ENCODE data around the gene CREB3L2. TPM values are rescaled to one million over a fixed set of nuclear protein-coding genes. Genes with fewer than 3 reads are reported as not detected.
"Not testable (repeated sequence)": the region's sequence is repeated elsewhere in the genome, so short reads cannot be mapped to it uniquely, and the experiment has no call there.

CREB3L2 gene
- total and polyA plus RNA-seq, 10 of the 15 experiments (the other 5 are each of a cell fraction or from before 2014, with no cell fraction given) = 6.4 to 67.1 (median 26.2) TPM

GRCh38 chr7:137982394-137982793 lies 19.5 kb downstream of the CREB3L2 start:
- H3K4me3 ChIP-seq = peak overlapping the region; percentile 32; the same call in 1 of the 2 replicates
- POLR2A ChIA-PET = interaction anchor here (0.9 to 3.0 kb wide), 8 partner anchors 14 to 59 kb away, joined by 3 to 18 read pairs (median 4); partner anchors contain the start of gene CREB3L2
- intact Hi-C loops (cut with micrococcal nuclease; ENCODE audit: unreplicated experiment); H3K9ac ChIP-seq (ENCODE audit: control insufficient read depth, insufficient read depth, low read length); in situ Hi-C loops (cut with MboI); DNase-seq (ENCODE audit: low read depth, low spot score); H3K27me3 ChIP-seq (replicated peaks in 1 of 2; ENCODE audit: control insufficient read depth in 2 of 2, insufficient read depth in 2 of 2, low read length in 1 of 2); FAIRE-seq; ATAC-seq; BruUV-seq (replicated peaks); H4K20me1 ChIP-seq (ENCODE audit: control insufficient read depth, insufficient read depth); H2AFZ ChIP-seq (ENCODE audit: control insufficient read depth, low read depth, low read length): not testable (repeated sequence)
- SMC1A ChIA-PET (ENCODE audit: uncharacterized antibody, unreplicated experiment) = interaction anchor here (0.6 to 23.6 kb wide), 14 partner anchors 8 to 161 kb away, joined by 3 to 516 read pairs (median 4); partner anchors contain the start of gene CREB3L2
- CTCF ChIA-PET = interaction anchor here (0.6 to 16.2 kb wide), 9 partner anchors 8 to 218 kb away, joined by 3 to 271 read pairs (median 6); partner anchors contain the start of gene CREB3L2
- H3K4me2 ChIP-seq (ENCODE audit: control insufficient read depth, insufficient read depth) = peak overlapping the region; percentile 96
- 68% methylated on average over 6 of the region's 6 CpGs for WGBS (ENCODE audit: insufficient coverage, insufficient replicate concordance, low lambda C conversion rate, missing lambda C conversion rate)
- peaks cover 96% of the 10 kb centered on the region for H3K79me2 ChIP-seq (ENCODE audit: control insufficient read depth, insufficient read depth, low read length)
- H3K36me3 ChIP-seq (ENCODE audit: control insufficient read depth in 2 of 2, insufficient read depth in 2 of 2, low read length in 1 of 2) = peaks cover 18 to 29% of the 10 kb centered on the region in 2 experiments
- RAD21 ChIA-PET (ENCODE audit: unreplicated experiment) = interaction anchor here (0.7 to 7.8 kb wide), 9 partner anchors 12 to 326 kb away, joined by 3 to 148 read pairs (median 3); partner anchors contain the start of gene CREB3L2
- peaks cover 86% of the 10 kb centered on the region for H3K4me1 ChIP-seq (ENCODE audit: control insufficient read depth, insufficient read depth, low read length)
- H3K9me3 ChIP-seq (replicated peaks; ENCODE audit: control insufficient read depth, insufficient read depth, low read length) = peaks cover 37% of the 10 kb centered on the region
- peak overlapping the region; percentile 95 for H3K27ac ChIP-seq (ENCODE audit: control insufficient read depth, insufficient read depth)
- TF ChIP-seq NBN (IDR thresholded peaks at IDR 0.05) (peak; percentile 10; the same call in 1 of the 2 replicates), KLF5 (IDR thresholded peaks at IDR 0.05; ENCODE audit: partially characterized antibody) (peak; percentile 79)

GRCh38 chr7:137981668-137982067 lies 20.2 kb downstream of the CREB3L2 start:
- ChIA-PET POLR2A (interaction anchor here (0.9 to 3.0 kb wide), 9 partner anchors 10 to 58 kb away, joined by 3 to 18 read pairs (median 4); partner anchors contain the start of gene CREB3L2), RAD21 (ENCODE audit: unreplicated experiment) (interaction anchor here (0.7 to 7.8 kb wide), 9 partner anchors 11 to 325 kb away, joined by 3 to 148 read pairs (median 3); partner anchors contain the start of gene CREB3L2), CTCF (interaction anchor here (0.6 to 16.2 kb wide), 13 partner anchors 9 to 1129 kb away, joined by 3 to 271 read pairs (median 3); partner anchors contain the start of gene CREB3L2), SMC1A (ENCODE audit: uncharacterized antibody, unreplicated experiment) (interaction anchor here (0.6 to 23.6 kb wide), 16 partner anchors 9 to 198 kb away, joined by 3 to 516 read pairs (median 4); partner anchors contain the start of gene CREB3L2)
- Histone ChIP-seq H3K27ac (ENCODE audit: control insufficient read depth, insufficient read depth) (peak overlapping the region; percentile 95), H3K9ac (ENCODE audit: control insufficient read depth, insufficient read depth, low read length) (peak overlapping the region; percentile 72), H3K79me2 (ENCODE audit: control insufficient read depth, insufficient read depth, low read length) (peaks cover 96% of the 10 kb centered on the region), H3K4me3 (peak overlapping the region; percentile 32; the same call in 1 of the 2 replicates), H3K4me2 (ENCODE audit: control insufficient read depth, insufficient read depth) (peak overlapping the region; percentile 96), H2AFZ (ENCODE audit: control insufficient read depth, low read depth, low read length) (no peak overlapping the region), H4K20me1 (ENCODE audit: control insufficient read depth, insufficient read depth) (no peaks in the 10 kb centered on the region), H3K9me3 (replicated peaks; ENCODE audit: control insufficient read depth, insufficient read depth, low read length) (peaks cover 37% of the 10 kb centered on the region), H3K4me1 (ENCODE audit: control insufficient read depth, insufficient read depth, low read length) (peaks cover 85% of the 10 kb centered on the region), H3K36me3 (ENCODE audit: control insufficient read depth in 2 of 2, insufficient read depth in 2 of 2, low read length in 1 of 2) (peaks cover 18 to 32% of the 10 kb centered on the region in 2 experiments), H3K27me3 (replicated peaks in 1 of 2; ENCODE audit: control insufficient read depth in 2 of 2, insufficient read depth in 2 of 2, low read length in 1 of 2) (no peaks in the 10 kb centered on the region)
- BruUV-seq (replicated peaks) = no TSS peak
- DNase-seq (ENCODE audit: low read depth, low spot score) (peak; percentile 79), FAIRE-seq (no peak), ATAC-seq (peak; percentile 58)
- WGBS (ENCODE audit: insufficient coverage, insufficient replicate concordance, low lambda C conversion rate, missing lambda C conversion rate) = 0% methylated on average over 4 of the region's 4 CpGs
- in situ Hi-C loops (cut with MboI) = no loop called here
- intact Hi-C loops (cut with micrococcal nuclease; ENCODE audit: unreplicated experiment) = no loop called here
- TF ChIP-seq NFXL1 (IDR thresholded peaks at IDR 0.05; ENCODE audit: borderline replicate concordance) (no peak), MTA3 (IDR thresholded peaks at IDR 0.05; ENCODE audit: borderline replicate concordance, low read length) (no peak), BHLHE40 (IDR thresholded peaks at IDR 0.05; ENCODE audit: borderline replicate concordance in 1 of 2, low read depth in 2 of 2, low read length in 1 of 2) (peak; percentile 67 to 81), JUND (IDR thresholded peaks at IDR 0.05; ENCODE audit: low read depth, low read length) (no peak), RAD51 (IDR thresholded peaks at IDR 0.05) (peak; percentile 34; the same call in 1 of the 2 replicates), CBX3 (IDR thresholded peaks at IDR 0.05; ENCODE audit: borderline replicate concordance, low read depth) (no peak), CEBPB (IDR thresholded peaks at IDR 0.05; ENCODE audit: borderline replicate concordance in 1 of 2, low read depth in 2 of 2, low read length in 2 of 2) (no peak), TARDBP (IDR thresholded peaks at IDR 0.05; ENCODE audit: borderline replicate concordance) (no peak), ZNF384 (IDR thresholded peaks at IDR 0.05; ENCODE audit: borderline replicate concordance, low read depth, low read length) (no peak), EZH2 (IDR thresholded peaks at IDR 0.05; ENCODE audit: borderline replicate concordance, control insufficient read depth, low read depth, low read length) (no peak), ATF2 (IDR thresholded peaks at IDR 0.05; ENCODE audit: low read length) (no peak), MYC (IDR thresholded peaks at IDR 0.05; ENCODE audit: insufficient read depth, insufficient read length, insufficient replicate concordance, low read length, severe bottlenecking) (no peak), SMAD5 (IDR thresholded peaks at IDR 0.05; ENCODE audit: low read depth) (no peak; the same call in 1 of the 2 replicates), JUNB (IDR thresholded peaks at IDR 0.05) (peak; percentile 78)

Measured in GM12878 (cell line).